Endothelial cell of umbilical vein (primary cell): Measurements from ENCODE around the gene SSNA1. TPM values are rescaled to one million over a fixed set of nuclear protein-coding genes. Genes with fewer than 3 reads are reported as not detected.

Experiments used
- BruUV-seq: library from RNA; stranded (reverse); fragments of 400-500 nt; replicated peaks from 2 replicates; lab custom pipeline; 2021; lab: Mats Ljungman, UMichigan
- CTCF ChIA-PET: fragments of 300-600, 350-600 bp; sonication (Branson Sonifier 250); formaldehyde crosslinking; loops from one replicate; lab custom pipeline; 2021; ENCODE audit warnings: antibody characterized with exemption, inconsistent platforms; lab: Charles Lee
- POLR2A ChIA-PET: fragments of 300-600, 350-600 bp; sonication (Branson Sonifier 250); formaldehyde crosslinking; loops from one replicate; lab custom pipeline; 2021; ENCODE audit warnings: antibody characterized with exemption, inconsistent platforms; lab: Charles Lee
- DNase-seq: peaks from one replicate; pipeline ENCODE4 v3.0.0-alpha.2; 2011; ENCODE audit warnings: low read depth, low spot score
- FAIRE-seq: peaks from 2 replicates; lab custom pipeline; 2011; peaks lifted over from hg19 to GRCh38; lab: Jason Lieb, UNC
- H2AFZ ChIP-seq: 2 replicates; pipeline ENCODE4 v1.6.0; 2012; ENCODE audit warnings: low read depth, low read length, control low read depth, inconsistent platforms
- H3K27ac ChIP-seq: 2 replicates; pipeline ENCODE4 v1.5.1; 2011; ENCODE audit warnings: low read depth, mild to moderate bottlenecking, control low read depth, low read length, moderate library complexity; ENCODE audit not compliant: insufficient read depth
- H3K27me3 ChIP-seq, 2 experiments: 2 replicates each; pipeline versions ENCODE4 v1.6.0 to v1.6.1; 2011; ENCODE audit warnings: low read length in 2 of 2, mixed read lengths in 1 of 2; ENCODE audit not compliant: control insufficient read depth in 2 of 2, insufficient read depth in 2 of 2
- H3K36me3 ChIP-seq, 2 experiments: 2 replicates in 1 of 2; 3 replicates in 1 of 2; pipeline ENCODE4 v1.5.1; 2011; ENCODE audit warnings: low read length in 2 of 2, mild to moderate bottlenecking in 1 of 2, moderate library complexity in 1 of 2; ENCODE audit not compliant: control insufficient read depth in 2 of 2, insufficient read depth in 2 of 2; ENCODE audit errors: extremely low read depth in 1 of 2
- H3K4me1 ChIP-seq: 3 replicates; pipeline ENCODE4 v1.5.1; 2011; ENCODE audit warnings: mild to moderate bottlenecking, low read length; ENCODE audit not compliant: control insufficient read depth, insufficient read depth; ENCODE audit errors: extremely low read depth
- H3K4me2 ChIP-seq: 2 replicates; pipeline ENCODE4 v1.6.1; 2011; ENCODE audit warnings: low read length, control low read depth, mixed read lengths; ENCODE audit not compliant: insufficient read depth
- H3K4me3 ChIP-seq, 3 experiments: fragments of 200-600 bp in 1 of 3; sonication (generic), shearing (Covaris generic) in 1 of 3; replicated peaks in 1 of 3; 2 replicates each; pipeline ENCODE4 v1.5.1; 2011 to 2016; ENCODE audit warnings: control low read depth in 3 of 3, low read length in 3 of 3, mild to moderate bottlenecking in 2 of 3, inconsistent platforms in 1 of 3, low read depth in 1 of 3, moderate library complexity in 1 of 3; ENCODE audit not compliant: insufficient read depth in 1 of 3
- H3K79me2 ChIP-seq: 2 replicates; pipeline ENCODE4 v1.6.0; 2012; ENCODE audit warnings: low read length, inconsistent platforms; ENCODE audit not compliant: control insufficient read depth, insufficient read depth
- H3K9ac ChIP-seq: replicated peaks from 2 replicates; pipeline ENCODE3; 2011; ENCODE audit warnings: low read length, control low read depth; ENCODE audit not compliant: insufficient read depth; ENCODE audit errors: extremely low read depth
- H3K9me1 ChIP-seq: replicated peaks from 3 replicates; pipeline ENCODE4 v1.6.0; 2011; ENCODE audit warnings: mild to moderate bottlenecking, low read length; ENCODE audit not compliant: control insufficient read depth, insufficient read depth; ENCODE audit errors: extremely low read depth
- H3K9me3 ChIP-seq: replicated peaks from 2 replicates; pipeline ENCODE4 v1.5.1; 2012; ENCODE audit warnings: low read length, inconsistent platforms; ENCODE audit not compliant: control insufficient read depth, insufficient read depth
- H4K20me1 ChIP-seq: replicated peaks from 2 replicates; pipeline ENCODE3; 2011; ENCODE audit warnings: mild to moderate bottlenecking, low read length; ENCODE audit not compliant: control insufficient read depth, insufficient read depth; ENCODE audit errors: extremely low read depth
- CTCF ChIP-seq, 2 donors: IDR thresholded peaks; 1 replicate in 1 of 2; 2 replicates in 1 of 2; pipeline ENCODE4 v1.5.1; 2011; ENCODE audit warnings: low read length in 2 of 2, mild to moderate bottlenecking in 2 of 2, moderate library complexity in 2 of 2, control low read depth in 1 of 2, inconsistent platforms in 1 of 2, low read depth in 1 of 2; ENCODE audit not compliant: insufficient read depth in 1 of 2; ENCODE audit errors: extremely low read depth in 1 of 2
- EZH2 ChIP-seq: IDR thresholded peaks from 2 replicates; pipeline ENCODE4 v1.6.1; 2012; ENCODE audit warnings: borderline replicate concordance, low read depth, mild to moderate bottlenecking, moderate library complexity, low read length, inconsistent platforms; ENCODE audit not compliant: severe bottlenecking
- FOS ChIP-seq: IDR thresholded peaks from 2 replicates; pipeline ENCODE4 v1.6.1; 2011; ENCODE audit warnings: mild to moderate bottlenecking, low read length, moderate library complexity, borderline replicate concordance; ENCODE audit not compliant: insufficient read depth
- GATA2 ChIP-seq: IDR thresholded peaks from 2 replicates; pipeline ENCODE4 v1.7.0; 2011; ENCODE audit warnings: low read depth, mild to moderate bottlenecking, moderate library complexity, mixed read lengths, low read length; ENCODE audit not compliant: insufficient read length, insufficient read depth
- JUN ChIP-seq: IDR thresholded peaks from 2 replicates; pipeline ENCODE4 v1.6.1; 2011; ENCODE audit warnings: borderline replicate concordance, low read depth; ENCODE audit not compliant: insufficient read length, insufficient read depth
- MAX ChIP-seq: IDR thresholded peaks from 2 replicates; pipeline ENCODE4 v1.6.1; 2011; ENCODE audit not compliant: insufficient read depth, insufficient read length
- MYC ChIP-seq: IDR thresholded peaks from one replicate; pipeline ENCODE4 v1.6.1; 2011; ENCODE audit warnings: mild to moderate bottlenecking, low read depth, low read length
- POLR2A ChIP-seq: IDR thresholded peaks from 2 replicates; pipeline ENCODE4 v1.6.1; 2012; ENCODE audit warnings: low read depth, mild to moderate bottlenecking, control low read depth, low read length
- POLR2AphosphoS5 ChIP-seq: IDR thresholded peaks from 2 replicates; pipeline ENCODE4 v1.6.1; 2012; ENCODE audit warnings: low read depth, mild to moderate bottlenecking, control low read depth, low read length, moderate library complexity; ENCODE audit not compliant: insufficient read depth
- dilution Hi-C: fragments of 300-500 bp; cut with MboI; formaldehyde crosslinking; loops from one replicate; pipeline ENCODE4 v1.15.0; 2019; ENCODE audit warnings: low sequenced_read_pairs; ENCODE audit not compliant: extremely low pct_ligation_motif_present
- intact Hi-C: fragments of 100-400 bp; cut with micrococcal nuclease; formaldehyde crosslinking; loops from one replicate; pipeline ENCODE4 v1.10.0; 2022
- polyA plus RNA-seq, 4 experiments: library from polyadenylated mRNA; depleted of rRNA in 3 of 4; stranded (reverse) in 3 of 4; unstranded in 1 of 4; fragments of >200 nt; gene quantifications; 2 replicates each; pipeline versions ENCODE4 v1.2.1 to v1.2.3, GENCODE V29; 2011 to 2012; ENCODE audit warnings: missing spikeins in 1 of 4
- total RNA-seq: library from RNA; stranded (reverse); gene quantifications from 2 replicates; pipeline ENCODE4 v1.2.3, GENCODE V29; 2021

The SSNA1 gene
- total and polyA plus RNA-seq, 2 donors (not counting 3 experiments of a cell fraction or from before 2014, with no cell fraction given): 89.0 to 146 TPM

GRCh38 chr9:137167747-137168572 lies 20.5 kb upstream of the SSNA1 start:
- no peaks in the 10 kb centered on the region for H3K36me3 ChIP-seq
- FAIRE-seq (no peak), DNase-seq (no peak)
- H4K20me1 ChIP-seq: no peaks in the 10 kb centered on the region
- H3K9ac ChIP-seq: no peak overlapping the region
- H3K9me1 ChIP-seq: no peaks in the 10 kb centered on the region
- peaks cover 26 to 31% of the 10 kb centered on the region in 2 experiments for H3K27me3 ChIP-seq
- TF ChIP-seq JUN (no peak), CTCF (IDR thresholded peaks at IDR 0.05; ENCODE audit: extremely low read depth in 1 of 2, insufficient read depth in 1 of 2, low read depth in 1 of 2, low read length in 2 of 2) (no peak), POLR2A (no peak), EZH2 (peak; percentile 77), MAX (no peak), MYC (no peak), GATA2 (no peak), FOS (no peak), POLR2AphosphoS5 (no peak)
- no peak overlapping the region for H2AFZ ChIP-seq
- no peaks in the 10 kb centered on the region for H3K9me3 ChIP-seq
- no peak overlapping the region for H3K4me2 ChIP-seq
- CTCF ChIA-PET: interaction anchor here (1.0 kb wide), 2 partner anchors 9 to 69 kb away, joined by 3 read pairs; no protein-coding TSS in a partner anchor
- no TSS peak for BruUV-seq
- H3K4me3 ChIP-seq: no peak overlapping the region
- intact Hi-C loops: no loop called here
- H3K27ac ChIP-seq: no peak overlapping the region
- peaks cover 3% of the 10 kb centered on the region for H3K4me1 ChIP-seq
- POLR2A ChIA-PET: no interaction called here
- H3K79me2 ChIP-seq: no peaks in the 10 kb centered on the region
- dilution Hi-C loops: no loop called here
